Choroid plexus epithelial cell (primary cell): ENCODE results near the gene SUSD1.

Experiments
- DNase-seq: peaks from one replicate; pipeline ENCODE4 v3.0.0-alpha.2; 2010; ENCODE audit warnings: low read depth
- H3K4me3 ChIP-seq: 2 replicates; pipeline ENCODE4 v1.5.1; 2011; ENCODE audit warnings: low read depth, mild to moderate bottlenecking, control low read depth, low read length, moderate library complexity
- TF ChIP-seq, protein P1 (sequence below): conservative IDR thresholded peaks from 2 replicates; pipeline ENCODE4 v1.5.1; 2011; ENCODE audit warnings: low read depth, mild to moderate bottlenecking, control low read depth, inconsistent platforms, low read length, moderate library complexity

Gene SUSD1

DNA sequence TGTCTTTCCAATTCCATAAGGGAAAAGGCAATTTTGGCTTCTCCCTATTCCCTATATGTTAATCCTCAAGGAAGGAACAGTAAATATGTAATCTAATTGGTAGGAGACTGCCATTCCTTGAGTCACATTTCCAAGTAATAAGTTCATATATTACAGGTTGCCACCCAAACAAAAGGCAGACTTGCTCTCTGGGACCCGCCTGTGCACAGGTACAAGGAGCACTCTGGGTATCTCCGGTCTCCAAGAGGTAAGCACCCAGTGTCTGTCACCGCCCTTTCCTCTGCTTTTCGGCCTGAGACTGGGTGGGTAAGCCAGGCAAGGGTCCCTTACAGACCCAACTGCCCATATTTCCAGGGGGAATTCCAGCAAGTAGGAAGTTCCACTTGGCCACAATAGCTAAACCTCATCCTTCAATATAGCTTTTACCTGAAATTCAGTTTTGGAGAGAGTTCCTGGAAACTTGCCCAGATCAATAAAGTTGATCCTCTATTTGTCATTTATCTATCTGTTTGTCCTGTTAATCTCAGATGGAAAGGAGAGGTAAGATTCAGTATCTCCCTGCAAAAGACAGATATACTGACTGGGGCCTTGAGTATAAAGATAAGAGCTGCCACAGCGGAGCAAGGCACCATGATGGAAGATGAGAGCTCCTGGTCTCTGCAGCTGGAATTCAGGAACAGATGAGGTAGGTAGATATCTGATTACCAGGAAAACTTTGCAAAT lies 81.8 kb downstream of the SUSD1 start:
- DNase-seq: no peak

DNA sequence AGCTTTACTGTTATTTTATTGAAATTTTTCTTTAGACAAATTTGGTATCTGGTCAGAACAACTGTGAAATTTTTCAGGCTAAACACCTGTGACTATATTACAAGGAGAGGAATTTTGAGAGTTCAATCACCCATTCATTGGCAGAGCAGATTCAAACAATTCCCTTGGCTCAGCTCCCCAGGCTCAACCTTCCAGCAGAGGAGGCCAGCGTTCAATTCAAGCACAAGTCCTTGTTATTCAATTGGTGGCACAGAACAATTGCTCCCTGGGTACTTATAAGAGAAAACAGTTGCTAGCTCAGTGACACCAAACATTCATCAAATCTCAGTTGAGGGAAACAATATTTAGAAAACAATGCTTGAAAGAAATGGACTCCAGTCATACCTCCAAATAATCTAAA lies 83.3 kb downstream of the SUSD1 start:
- H3K4me3 ChIP-seq: no peak overlapping the region
- DNase-seq: peak; percentile 64
- TF ChIP-seq, protein P1, sequence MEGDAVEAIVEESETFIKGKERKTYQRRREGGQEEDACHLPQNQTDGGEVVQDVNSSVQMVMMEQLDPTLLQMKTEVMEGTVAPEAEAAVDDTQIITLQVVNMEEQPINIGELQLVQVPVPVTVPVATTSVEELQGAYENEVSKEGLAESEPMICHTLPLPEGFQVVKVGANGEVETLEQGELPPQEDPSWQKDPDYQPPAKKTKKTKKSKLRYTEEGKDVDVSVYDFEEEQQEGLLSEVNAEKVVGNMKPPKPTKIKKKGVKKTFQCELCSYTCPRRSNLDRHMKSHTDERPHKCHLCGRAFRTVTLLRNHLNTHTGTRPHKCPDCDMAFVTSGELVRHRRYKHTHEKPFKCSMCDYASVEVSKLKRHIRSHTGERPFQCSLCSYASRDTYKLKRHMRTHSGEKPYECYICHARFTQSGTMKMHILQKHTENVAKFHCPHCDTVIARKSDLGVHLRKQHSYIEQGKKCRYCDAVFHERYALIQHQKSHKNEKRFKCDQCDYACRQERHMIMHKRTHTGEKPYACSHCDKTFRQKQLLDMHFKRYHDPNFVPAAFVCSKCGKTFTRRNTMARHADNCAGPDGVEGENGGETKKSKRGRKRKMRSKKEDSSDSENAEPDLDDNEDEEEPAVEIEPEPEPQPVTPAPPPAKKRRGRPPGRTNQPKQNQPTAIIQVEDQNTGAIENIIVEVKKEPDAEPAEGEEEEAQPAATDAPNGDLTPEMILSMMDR: peak; percentile 74

More for the DNA sequence above, 81.8 kb downstream of the SUSD1 start:
- no peak overlapping the region for H3K4me3 ChIP-seq
- TF ChIP-seq, protein P1: no peak

DNA sequence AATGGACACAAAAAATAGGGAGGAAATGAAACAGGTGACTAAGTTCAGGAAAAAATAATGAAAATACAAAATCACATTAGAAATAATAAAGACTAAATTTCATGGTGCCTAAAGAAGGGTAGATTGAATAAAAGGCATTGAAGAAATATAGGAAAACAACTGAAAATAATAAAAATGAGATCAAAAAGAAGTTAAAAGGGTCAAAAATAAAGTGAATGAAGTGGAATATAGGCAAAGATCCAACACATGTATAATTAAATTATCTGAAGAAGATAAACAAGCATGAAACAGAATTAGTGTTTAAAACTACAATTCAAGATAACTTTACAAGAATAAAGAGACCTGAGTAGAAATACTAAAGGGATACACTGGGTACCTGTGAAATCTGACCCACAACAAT lies 87.6 kb downstream of the SUSD1 start:
- TF ChIP-seq, protein P1: no peak
- no peak for DNase-seq
- no peak overlapping the region for H3K4me3 ChIP-seq

DNA sequence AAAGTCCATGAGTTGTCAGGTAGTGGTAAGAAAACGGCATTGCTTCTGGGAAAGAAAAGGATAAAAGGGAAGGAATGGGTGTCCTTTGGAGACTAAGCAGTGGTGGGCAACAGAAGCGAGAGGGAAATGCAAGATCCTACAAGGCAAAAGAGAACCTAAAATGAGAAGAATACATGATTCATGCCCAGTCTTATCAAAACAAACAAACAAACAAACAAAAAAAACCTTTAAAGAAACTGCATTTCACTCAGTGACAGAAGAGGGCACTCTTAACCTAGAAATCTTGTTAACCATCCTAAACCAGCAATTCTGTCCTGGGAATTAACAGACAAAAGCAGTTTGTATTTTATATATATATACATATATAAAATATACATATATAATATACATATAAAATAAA lies 88.5 kb downstream of the SUSD1 start:
- no peak overlapping the region for H3K4me3 ChIP-seq
- peak; percentile 64 for DNase-seq
- TF ChIP-seq, protein P1: peak; percentile 61

DNA sequence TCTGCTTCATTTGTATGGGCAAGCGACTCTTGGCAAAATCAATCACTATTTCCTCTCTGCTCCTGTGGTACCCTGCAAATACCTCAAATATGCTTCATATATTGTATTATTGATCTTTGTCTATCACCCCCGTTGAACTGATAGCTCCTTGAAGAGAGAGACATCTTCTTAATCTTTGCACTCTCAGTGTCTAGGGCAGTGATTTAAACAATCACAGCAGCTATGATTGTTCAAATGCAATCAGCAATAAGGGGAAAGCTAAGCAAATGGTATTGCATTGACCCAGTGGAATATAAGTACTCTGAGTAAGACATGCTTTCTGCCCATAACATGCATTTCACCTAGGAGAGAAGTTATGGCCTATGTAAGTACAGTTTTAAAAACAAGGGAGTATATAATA lies 90.2 kb downstream of the SUSD1 start:
- TF ChIP-seq, protein P1: no peak
- DNase-seq: no peak
- H3K4me3 ChIP-seq: no peak overlapping the region

DNA sequence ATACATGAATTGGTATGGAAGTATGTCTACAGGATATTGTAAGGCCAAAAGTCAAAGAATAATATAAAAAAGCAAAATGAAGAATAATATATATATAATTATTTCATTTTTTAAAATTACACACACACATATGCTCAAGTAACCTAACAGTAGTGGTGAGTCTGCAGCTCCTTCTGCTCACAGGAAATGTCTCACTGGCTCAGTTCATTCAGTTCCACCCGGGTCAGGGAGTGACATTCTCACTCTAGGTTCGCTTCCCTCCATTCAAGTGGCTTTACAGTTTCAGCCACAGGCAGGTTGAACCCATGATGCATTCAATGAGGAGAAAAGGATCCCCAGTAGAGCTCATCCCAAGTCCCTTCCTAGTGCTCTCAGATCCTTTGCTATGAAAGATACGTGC lies 90.8 kb downstream of the SUSD1 start:
- TF ChIP-seq, protein P1: no peak
- DNase-seq: no peak
- H3K4me3 ChIP-seq: no peak overlapping the region
